Keratinocyte (primary cell): ENCODE results near the gene MCTS1. TPM values are rescaled to one million over a fixed set of nuclear protein-coding genes. Genes with fewer than 3 reads are reported as not detected.

Source experiments
- DNase-seq: peaks from one replicate; pipeline ENCODE4 v3.0.0-alpha.2; 2011; ENCODE audit warnings: low read depth, missing footprints, low spot score
- FAIRE-seq: peaks from 2 replicates; lab custom pipeline; 2011; peaks lifted over from hg19 to GRCh38; lab: Jason Lieb, UNC
- H2AFZ ChIP-seq: 2 replicates; pipeline ENCODE4 v1.6.0; 2012; ENCODE audit warnings: low read length, control low read depth, inconsistent platforms; ENCODE audit not compliant: control insufficient read depth
- H3K27ac ChIP-seq: 2 replicates; pipeline ENCODE4 v1.5.1; 2011; ENCODE audit warnings: low read length; ENCODE audit not compliant: control insufficient read depth, insufficient read depth
- H3K27me3 ChIP-seq: 3 replicates; pipeline ENCODE4 v1.6.0; 2011; ENCODE audit warnings: low read length; ENCODE audit not compliant: control insufficient read depth, insufficient read depth; ENCODE audit errors: extremely low read depth
- H3K36me3 ChIP-seq, 2 experiments: 2 replicates in 1 of 2; 3 replicates in 1 of 2; pipeline ENCODE4 v1.5.1; 2011; ENCODE audit warnings: low read length in 2 of 2, mild to moderate bottlenecking in 1 of 2; ENCODE audit not compliant: control insufficient read depth in 2 of 2, insufficient read depth in 2 of 2; ENCODE audit errors: extremely low read depth in 1 of 2
- H3K4me1 ChIP-seq: 3 replicates; pipeline ENCODE4 v1.5.1; 2011; ENCODE audit warnings: low read length; ENCODE audit not compliant: control insufficient read depth, insufficient read depth; ENCODE audit errors: extremely low read depth
- H3K4me2 ChIP-seq: 3 replicates; pipeline ENCODE4 v1.6.0; 2011; ENCODE audit warnings: low read depth, low read length; ENCODE audit not compliant: control insufficient read depth, insufficient read depth; ENCODE audit errors: extremely low read depth
- H3K4me3 ChIP-seq, 3 experiments: fragments of 200-600 bp in 1 of 3; sonication (generic) in 1 of 3; 2 replicates in 2 of 3; 3 replicates in 1 of 3; pipeline ENCODE4 v1.5.1; 2011 to 2016; ENCODE audit warnings: low read length in 3 of 3, mild to moderate bottlenecking in 3 of 3, control low read depth in 2 of 3, inconsistent platforms in 1 of 3, low read depth in 1 of 3, mixed read lengths in 1 of 3, mixed run types in 1 of 3, moderate library complexity in 1 of 3; ENCODE audit not compliant: control insufficient read depth in 2 of 3, insufficient read depth in 2 of 3; ENCODE audit errors: extremely low read depth in 1 of 3
- H3K79me2 ChIP-seq: 2 replicates; pipeline ENCODE4 v1.6.0; 2012; ENCODE audit warnings: low read length; ENCODE audit not compliant: control insufficient read depth, insufficient read depth
- H3K9ac ChIP-seq: 3 replicates; pipeline ENCODE4 v1.6.0; 2011; ENCODE audit warnings: low read length; ENCODE audit not compliant: control insufficient read depth, insufficient read depth; ENCODE audit errors: extremely low read depth
- H3K9me1 ChIP-seq: 3 replicates; pipeline ENCODE4 v1.6.0; 2011; ENCODE audit warnings: low read length; ENCODE audit not compliant: control insufficient read depth, insufficient read depth; ENCODE audit errors: extremely low read depth
- H3K9me3 ChIP-seq: 2 replicates; pipeline ENCODE4 v1.5.1; 2012; ENCODE audit warnings: low read depth, low read length; ENCODE audit not compliant: control insufficient read depth
- H4K20me1 ChIP-seq: 3 replicates; pipeline ENCODE4 v1.6.0; 2011; ENCODE audit warnings: low read length; ENCODE audit not compliant: control insufficient read depth, insufficient read depth; ENCODE audit errors: extremely low read depth
- CTCF ChIP-seq, 3 experiments: IDR thresholded peaks in 1 of 3; conservative IDR thresholded peaks in 1 of 3; optimal IDR thresholded peaks in 1 of 3; 2 replicates in 2 of 3; 3 replicates in 1 of 3; pipeline versions ENCODE3 to v1.5.1; 2011; ENCODE audit warnings: low read length in 3 of 3, mild to moderate bottlenecking in 3 of 3, moderate library complexity in 2 of 3, control low read depth in 1 of 3, inconsistent platforms in 1 of 3; ENCODE audit not compliant: insufficient read depth in 2 of 3; ENCODE audit errors: extremely low read depth in 1 of 3
- EZH2 ChIP-seq: IDR thresholded peaks from one replicate; pipeline ENCODE4 v1.6.1; 2012; ENCODE audit warnings: inconsistent platforms, mild to moderate bottlenecking, low read length, moderate library complexity
- dilution Hi-C: fragments of 300-500 bp; cut with MboI; formaldehyde crosslinking; loops from one replicate; pipeline ENCODE4 v1.7.0; 2020; ENCODE audit warnings: low sequenced_read_pairs; ENCODE audit not compliant: extremely low pct_ligation_motif_present
- polyA plus RNA-seq, 5 experiments: library from polyadenylated mRNA; depleted of rRNA in 3 of 5; stranded (reverse) in 3 of 5; stranded (forward) in 1 of 5; unstranded in 1 of 5; fragments of >200 nt; gene quantifications; 1 replicate in 1 of 5; 2 replicates in 3 of 5; 3 replicates in 1 of 5; pipeline versions ENCODE4 v1.2.1 to v1.2.3, GENCODE V29; 2011 to 2012; ENCODE audit warnings: missing spikeins in 2 of 5, low read depth in 1 of 5, low replicate concordance in 1 of 5

MCTS1 gene
- polyA plus RNA-seq, 1 donor (not counting 4 experiments of a cell fraction or from before 2014, with no cell fraction given), result 97.7 TPM

- no peaks in the 10 kb centered on the region for H3K4me1 ChIP-seq
- H3K79me2 ChIP-seq, result no peaks in the 10 kb centered on the region
- H3K27me3 ChIP-seq, result no peaks in the 10 kb centered on the region
- H3K4me2 ChIP-seq, result peak overlapping the region; percentile 10
- TF ChIP-seq CTCF (optimal IDR thresholded peaks at IDR 0.05 in 1 of 3, IDR thresholded peaks at IDR 0.05 in 1 of 3, conservative IDR thresholded peaks at IDR 0.05 in 1 of 3; ENCODE audit: extremely low read depth in 1 of 3, insufficient read depth in 2 of 3, low read length in 3 of 3) (no peak), EZH2 (no peak)
- H3K9me3 ChIP-seq, result no peaks in the 10 kb centered on the region
- H3K9ac ChIP-seq, result no peak overlapping the region
- dilution Hi-C loops, result no loop called here
- H3K36me3 ChIP-seq, result no peaks in the 10 kb centered on the region
- no peak overlapping the region for H2AFZ ChIP-seq
- H3K27ac ChIP-seq, result no peak overlapping the region
- H3K9me1 ChIP-seq, result no peaks in the 10 kb centered on the region
- H4K20me1 ChIP-seq, result no peaks in the 10 kb centered on the region
- DNase-seq, result no peak
- H3K4me3 ChIP-seq, result no peak overlapping the region
- no peak for FAIRE-seq
Observed at GRCh38 chrX:120660637-120661036, 56.7 kb downstream of the MCTS1 start.

Other genes with a start within 250 kb of the MCTS1 start
- not detected in 3 replicates for gene ATP1B4, start 242.0 kb upstream of the MCTS1 start, polyA plus RNA-seq
- 133 to 239 TPM (median 200 TPM) in 3 replicates for gene LAMP2, start 134.8 kb upstream of the MCTS1 start, polyA plus RNA-seq
- gene CUL4B, start 43.1 kb upstream of the MCTS1 start, polyA plus RNA-seq, result 16.7 to 23.3 TPM (median 18.0 TPM) in 3 replicates
- 13.7 to 24.1 TPM (median 15.2 TPM) in 3 replicates for gene C1GALT1C1, start 26.0 kb downstream of the MCTS1 start, polyA plus RNA-seq